ENCODE data around the gene PRRG4.

GRCh38 chr11:32836946-32837345 lies 7.2 kb downstream of the PRRG4 start:
- TF ChIP-seq, protein P1, sequence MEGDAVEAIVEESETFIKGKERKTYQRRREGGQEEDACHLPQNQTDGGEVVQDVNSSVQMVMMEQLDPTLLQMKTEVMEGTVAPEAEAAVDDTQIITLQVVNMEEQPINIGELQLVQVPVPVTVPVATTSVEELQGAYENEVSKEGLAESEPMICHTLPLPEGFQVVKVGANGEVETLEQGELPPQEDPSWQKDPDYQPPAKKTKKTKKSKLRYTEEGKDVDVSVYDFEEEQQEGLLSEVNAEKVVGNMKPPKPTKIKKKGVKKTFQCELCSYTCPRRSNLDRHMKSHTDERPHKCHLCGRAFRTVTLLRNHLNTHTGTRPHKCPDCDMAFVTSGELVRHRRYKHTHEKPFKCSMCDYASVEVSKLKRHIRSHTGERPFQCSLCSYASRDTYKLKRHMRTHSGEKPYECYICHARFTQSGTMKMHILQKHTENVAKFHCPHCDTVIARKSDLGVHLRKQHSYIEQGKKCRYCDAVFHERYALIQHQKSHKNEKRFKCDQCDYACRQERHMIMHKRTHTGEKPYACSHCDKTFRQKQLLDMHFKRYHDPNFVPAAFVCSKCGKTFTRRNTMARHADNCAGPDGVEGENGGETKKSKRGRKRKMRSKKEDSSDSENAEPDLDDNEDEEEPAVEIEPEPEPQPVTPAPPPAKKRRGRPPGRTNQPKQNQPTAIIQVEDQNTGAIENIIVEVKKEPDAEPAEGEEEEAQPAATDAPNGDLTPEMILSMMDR (IDR thresholded peaks at IDR 0.05; ENCODE audit: extremely low read depth in 1 of 2, insufficient read depth in 1 of 2, low read depth in 1 of 2, low read length in 2 of 2) = no peak
- TF ChIP-seq MYC (IDR thresholded peaks at IDR 0.05; ENCODE audit: low read depth, low read length) (no peak), EZH2 (IDR thresholded peaks at IDR 0.05; ENCODE audit: borderline replicate concordance, low read depth, low read length, severe bottlenecking) (no peak), POLR2A (IDR thresholded peaks at IDR 0.05; ENCODE audit: low read depth, low read length) (no peak), FOS (IDR thresholded peaks at IDR 0.05; ENCODE audit: borderline replicate concordance, insufficient read depth, low read length) (no peak), POLR2AphosphoS5 (IDR thresholded peaks at IDR 0.05; ENCODE audit: insufficient read depth, low read depth, low read length) (no peak), MAX (IDR thresholded peaks at IDR 0.05; ENCODE audit: insufficient read depth, insufficient read length) (no peak)
